ENCODE results near the gene RAVER2.
"Not testable (repeated sequence)": the region's sequence is repeated elsewhere in the genome, so short reads cannot be mapped to it uniquely, and the experiment has no call there.

RAVER2 gene

GRCh38 chr1:64814427-64814826 is 69.6 kb downstream of the RAVER2 start:
- no peak for DNase-seq (ENCODE audit: low spot score)

- DNase-seq (ENCODE audit: low spot score) = not testable (repeated sequence)
These were observed 72.5 kb downstream of the RAVER2 start for GRCh38 chr1:64817364-64817763.

DNA sequence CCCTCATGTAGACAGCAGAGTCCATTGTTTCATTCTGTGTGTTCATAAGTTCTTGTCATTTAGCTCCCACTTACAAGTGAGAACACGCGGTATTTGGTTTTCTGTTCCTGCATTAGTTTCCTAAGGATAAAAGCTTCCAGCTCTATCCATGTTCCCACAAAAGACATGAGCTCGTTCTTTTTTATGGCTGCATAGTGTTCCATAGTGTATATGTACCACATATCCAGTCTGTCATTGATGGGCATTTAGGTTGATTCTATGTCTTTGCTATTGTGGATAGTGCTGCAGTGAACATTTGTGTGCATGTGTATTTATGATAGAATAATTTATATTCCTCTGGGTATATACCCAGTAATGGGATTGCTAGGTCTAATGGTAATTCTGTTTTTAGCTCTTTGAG is 75.7 kb downstream of the RAVER2 start:
- not testable (repeated sequence) for DNase-seq (ENCODE audit: low spot score)

- DNase-seq (ENCODE audit: low spot score) = no peak
These were observed 77.7 kb downstream of the RAVER2 start for GRCh38 chr1:64822621-64823020.

DNA sequence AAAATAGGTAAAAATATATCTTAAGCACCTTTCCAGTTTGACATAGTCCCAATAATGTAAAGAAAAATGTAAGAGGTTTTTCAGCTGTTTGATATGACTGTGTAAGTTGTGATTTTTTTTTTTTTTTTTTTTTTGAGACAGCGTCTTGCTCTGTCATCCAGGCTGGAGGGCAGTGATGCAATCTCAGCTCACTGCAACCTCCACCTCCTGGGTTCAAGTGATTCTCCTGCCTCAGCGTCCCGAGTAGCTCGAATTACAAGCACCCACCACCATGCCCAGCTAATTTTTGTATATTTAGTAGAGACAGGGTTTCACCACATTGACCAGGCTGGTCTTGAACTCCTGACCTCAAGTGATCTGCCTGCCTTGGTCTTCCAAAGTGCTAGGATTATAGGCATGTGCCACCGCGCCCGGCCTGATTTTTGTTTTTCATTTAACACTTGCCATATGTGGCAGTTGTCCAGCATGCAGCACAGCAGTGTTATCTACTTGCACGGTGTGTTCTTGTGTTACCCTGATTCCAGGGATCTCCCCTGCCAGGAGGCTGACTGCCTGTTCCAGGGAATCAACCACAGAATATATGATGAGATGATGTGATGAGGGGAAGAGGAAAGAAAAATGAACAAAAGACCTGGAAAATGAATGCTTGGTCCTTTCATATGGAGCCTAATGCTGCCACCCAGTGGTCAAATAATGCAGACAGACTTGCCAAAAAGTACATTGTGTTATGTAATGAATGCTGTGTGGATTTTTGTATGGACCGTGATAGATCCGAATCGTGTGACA is 79.0 kb downstream of the RAVER2 start:
- no peak for DNase-seq (ENCODE audit: low spot score)

GRCh38 chr1:64826991-64827390 is 82.1 kb downstream of the RAVER2 start:
- no peak for DNase-seq (ENCODE audit: low spot score)

DNA sequence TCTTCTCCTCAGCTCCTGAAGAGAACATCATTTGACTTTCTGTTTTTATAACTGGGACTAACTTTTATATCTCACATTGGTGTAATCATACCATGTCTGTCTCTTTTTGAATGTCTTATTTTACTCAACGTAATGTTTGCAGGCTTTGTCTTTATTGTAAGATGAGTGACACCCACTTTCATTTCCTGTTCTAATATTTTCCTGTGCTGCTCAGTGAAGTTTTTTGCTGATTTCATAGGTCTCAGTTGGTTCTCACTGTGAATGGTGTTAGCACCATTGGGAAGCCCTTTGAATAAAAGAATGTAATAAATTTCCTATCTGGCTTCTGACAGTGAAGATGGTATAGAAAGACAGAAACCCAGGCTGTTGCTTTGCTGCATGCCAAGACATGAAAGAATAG is 84.0 kb downstream of the RAVER2 start:
- DNase-seq (ENCODE audit: low spot score) = no peak

- no peak for DNase-seq (ENCODE audit: low spot score)
These were observed 84.6 kb downstream of the RAVER2 start for GRCh38 chr1:64829411-64830029.

DNA sequence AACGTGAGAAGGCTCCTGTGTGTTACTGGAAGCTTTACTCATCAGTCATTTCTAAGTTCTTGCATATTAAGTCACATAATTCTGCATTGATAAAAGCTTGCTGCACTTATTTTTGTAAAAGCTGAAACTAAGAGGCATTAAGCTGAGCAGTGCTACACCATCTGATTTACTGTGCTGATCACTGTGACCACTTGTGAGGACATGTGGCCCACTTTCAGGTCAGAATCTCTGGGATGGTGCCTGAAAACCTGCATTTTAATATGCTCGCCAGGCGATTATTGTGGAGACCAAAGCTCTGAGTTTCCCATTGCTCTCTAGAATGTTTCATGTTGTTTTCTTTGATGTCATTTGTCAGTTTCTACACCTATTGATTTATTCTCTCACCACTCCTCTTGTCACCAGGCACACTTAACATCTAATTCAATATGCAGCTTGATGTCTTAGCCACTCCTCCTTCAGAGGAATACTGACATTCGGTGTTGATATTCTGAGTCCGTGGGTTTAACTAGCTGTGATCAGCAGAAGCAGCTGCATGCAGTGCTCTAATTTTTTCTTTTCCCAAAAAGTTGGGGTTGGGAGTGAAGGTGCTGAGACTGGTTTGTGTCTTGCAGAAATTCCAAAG is 85.3 kb downstream of the RAVER2 start:
- DNase-seq (ENCODE audit: low spot score) = no peak

- no peak for DNase-seq (ENCODE audit: low spot score)
These were observed 89.9 kb downstream of the RAVER2 start for GRCh38 chr1:64834734-64835133.

- no peak for DNase-seq (ENCODE audit: low spot score)
These were observed 91.9 kb downstream of the RAVER2 start for GRCh38 chr1:64836802-64837201.

DNA sequence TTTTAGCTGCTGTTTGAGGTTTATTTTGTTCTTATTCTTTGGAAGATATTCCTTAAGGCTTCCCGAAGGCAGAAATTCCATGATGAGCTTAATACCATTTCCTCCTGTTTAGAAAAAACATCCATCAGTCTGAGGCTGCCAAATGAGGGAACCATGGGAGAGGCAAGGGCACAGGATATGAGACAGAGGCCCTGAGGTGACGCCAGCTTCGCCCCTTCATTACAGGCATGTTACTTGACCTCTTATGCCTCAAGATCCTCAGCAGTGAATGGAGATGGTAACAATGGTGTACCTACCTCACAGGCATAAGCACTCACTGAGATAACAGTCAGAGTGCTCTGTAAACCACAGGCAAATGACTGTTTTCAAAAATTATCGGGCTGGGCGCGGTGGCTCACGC is 93.6 kb downstream of the RAVER2 start:
- DNase-seq (ENCODE audit: low spot score) = no peak

DNA sequence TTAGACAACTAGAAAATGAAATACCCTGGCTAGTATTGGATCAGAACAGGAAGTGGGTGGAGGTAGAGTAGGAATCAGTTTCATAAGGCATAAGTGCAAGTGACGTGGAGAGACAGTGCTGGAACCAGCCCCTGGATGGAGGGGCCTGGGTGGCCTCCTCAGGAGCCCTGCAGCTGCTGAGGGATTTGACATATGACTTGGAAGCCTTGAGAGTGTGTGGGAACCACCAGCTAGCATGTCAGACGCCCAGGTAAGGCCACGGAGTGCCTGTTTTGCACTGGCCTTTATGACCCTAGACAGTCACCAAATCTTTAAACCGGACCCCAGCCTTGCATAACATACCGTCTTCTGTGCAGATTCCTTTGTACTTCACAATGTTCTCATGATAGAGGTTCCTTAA is 94.4 kb downstream of the RAVER2 start:
- DNase-seq (ENCODE audit: low spot score) = no peak

GRCh38 chr1:64839732-64840405 is 95.0 kb downstream of the RAVER2 start:
- no peak for DNase-seq (ENCODE audit: low spot score)

- no peak for DNase-seq (ENCODE audit: low spot score)
These were observed 96.6 kb downstream of the RAVER2 start for GRCh38 chr1:64841330-64842065.

DNA sequence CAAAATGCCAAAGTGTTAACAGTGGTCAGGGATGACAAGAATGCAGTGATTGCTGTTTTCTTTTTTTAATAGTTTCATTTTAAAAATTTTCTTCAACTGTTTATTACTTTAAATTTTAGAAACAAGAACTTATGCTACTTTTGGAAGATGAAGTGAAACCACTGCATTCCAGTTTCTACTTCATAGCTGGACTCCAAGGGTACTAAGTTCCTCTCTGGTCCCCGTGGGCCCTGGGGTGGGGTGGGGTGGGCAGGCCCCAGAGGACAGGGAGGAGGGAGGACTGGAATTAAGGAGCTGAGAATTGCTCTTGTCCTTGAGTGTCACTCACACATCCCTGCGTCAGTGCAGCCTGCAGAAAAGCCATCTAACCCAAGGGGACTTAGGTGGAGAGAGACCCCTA is 97.3 kb downstream of the RAVER2 start:
- no peak for DNase-seq (ENCODE audit: low spot score)

GRCh38 chr1:64843675-64844074 is 98.8 kb downstream of the RAVER2 start:
- DNase-seq (ENCODE audit: low spot score) = no peak

GRCh38 chr1:64844175-64844574 is 99.3 kb downstream of the RAVER2 start:
- no peak for DNase-seq (ENCODE audit: low spot score)

- DNase-seq (ENCODE audit: low spot score) = no peak
These were observed 99.7 kb downstream of the RAVER2 start for GRCh38 chr1:64844609-64845008.

- DNase-seq (ENCODE audit: low spot score) = no peak
These were observed 101.1 kb downstream of the RAVER2 start for GRCh38 chr1:64845831-64846425.

- no peak for DNase-seq (ENCODE audit: low spot score)
These were observed 101.9 kb downstream of the RAVER2 start for GRCh38 chr1:64846573-64847430.

All from left forelimb (tissue), 1 donor.